IPS DF 4.7 (cell line): Measurements from ENCODE around the gene CASP5.
"Not testable (repeated sequence)": the region's sequence is repeated elsewhere in the genome, so short reads cannot be mapped to it uniquely, and the experiment has no call there.

ENCODE experiments used
- DNase-seq: peaks from one replicate; pipeline ENCODE4 v3.0.0-alpha.2; 2013; ENCODE audit warnings: low spot score; ENCODE audit errors: extremely low read depth

Gene CASP5

DNA sequence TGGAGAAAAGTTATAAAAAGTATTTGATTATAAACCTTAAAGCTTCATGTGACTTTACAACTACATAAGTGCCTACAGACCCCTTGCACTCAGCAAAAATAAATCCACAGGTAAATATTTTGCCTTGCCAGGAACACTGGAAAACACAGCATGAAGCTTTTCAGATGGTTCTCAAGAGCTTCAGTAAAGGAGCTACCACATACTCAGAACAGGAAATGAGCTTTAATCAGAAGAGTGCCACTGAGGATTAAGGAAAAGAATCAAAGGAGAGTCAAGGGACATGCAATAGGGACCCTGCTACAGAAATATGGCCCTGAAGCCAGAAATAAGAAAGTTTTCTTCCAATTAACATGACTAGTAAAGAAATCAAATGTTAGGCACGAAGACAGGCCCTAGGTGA lies 10.8 kb upstream of the CASP5 start:
- no peak for DNase-seq

DNA sequence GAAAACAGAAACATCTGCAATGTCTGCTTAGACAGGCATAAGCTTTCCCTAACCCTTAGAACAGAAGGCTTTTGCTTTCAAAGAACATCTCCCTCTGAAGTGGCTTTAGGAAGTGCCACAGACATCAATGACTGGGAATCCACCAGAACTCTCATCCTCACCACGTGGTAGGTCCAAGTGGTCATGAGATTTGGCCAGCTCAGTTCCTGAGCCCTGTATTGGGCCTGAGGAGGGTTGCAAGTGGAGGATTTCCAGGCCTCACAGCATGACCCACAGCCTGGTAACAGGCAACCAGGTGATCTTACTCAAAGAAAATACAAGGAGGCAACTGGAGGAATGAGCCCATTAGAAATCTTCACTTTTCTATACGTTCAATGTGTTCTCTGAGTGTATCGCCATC lies 10.4 kb upstream of the CASP5 start:
- no peak for DNase-seq

GRCh38 chr11:105032495-105032894 lies 9.5 kb upstream of the CASP5 start:
- DNase-seq, result no peak

GRCh38 chr11:105027678-105028077 lies 4.7 kb upstream of the CASP5 start:
- DNase-seq, result no peak

DNA sequence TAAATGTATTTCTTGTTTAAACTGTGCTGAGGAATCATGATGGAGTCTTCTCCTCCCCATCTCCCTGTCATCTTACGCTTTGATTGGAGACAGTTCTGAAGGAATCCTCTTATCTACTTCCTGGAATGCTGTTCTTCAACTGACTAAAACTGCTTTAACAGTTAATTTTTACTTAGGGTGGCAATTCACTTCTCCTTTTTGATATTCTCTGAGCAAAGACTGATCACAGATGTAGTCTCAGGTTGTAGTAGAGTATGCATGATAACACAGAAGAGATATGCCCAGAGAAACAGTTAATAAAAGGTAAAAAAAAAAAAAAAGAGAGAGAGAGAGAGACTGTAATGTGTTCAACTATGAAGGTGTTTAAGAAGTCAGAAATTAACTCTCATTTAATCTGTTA lies 1.4 kb upstream of the CASP5 start:
- DNase-seq, result no peak

GRCh38 chr11:105022527-105022926 lies 441 bp downstream of the CASP5 start:
- DNase-seq, result no peak

- no peak for DNase-seq
Observed at GRCh38 chr11:105007463-105007862, 15.5 kb downstream of the CASP5 start.

- no peak for DNase-seq
Observed at GRCh38 chr11:105005451-105005845, 17.5 kb downstream of the CASP5 start.

DNA sequence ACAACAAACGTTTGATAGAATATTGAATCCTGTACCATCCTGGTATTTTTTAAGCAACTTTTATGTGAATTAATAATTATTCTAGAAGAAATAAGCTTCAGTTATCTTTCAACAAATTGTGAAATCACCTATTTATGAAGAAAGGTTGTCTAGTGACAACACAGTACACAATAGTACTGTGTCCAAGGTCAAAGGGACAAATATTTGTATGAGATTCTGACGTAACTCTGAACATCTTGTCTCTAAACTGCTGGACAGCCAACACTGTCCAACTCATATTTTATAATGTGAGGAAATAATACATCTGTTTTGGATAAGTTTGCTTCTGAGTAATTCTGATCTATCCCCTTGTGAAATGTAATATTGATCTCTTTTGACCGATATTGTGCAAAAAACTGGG lies 18.9 kb downstream of the CASP5 start:
- no peak for DNase-seq

DNA sequence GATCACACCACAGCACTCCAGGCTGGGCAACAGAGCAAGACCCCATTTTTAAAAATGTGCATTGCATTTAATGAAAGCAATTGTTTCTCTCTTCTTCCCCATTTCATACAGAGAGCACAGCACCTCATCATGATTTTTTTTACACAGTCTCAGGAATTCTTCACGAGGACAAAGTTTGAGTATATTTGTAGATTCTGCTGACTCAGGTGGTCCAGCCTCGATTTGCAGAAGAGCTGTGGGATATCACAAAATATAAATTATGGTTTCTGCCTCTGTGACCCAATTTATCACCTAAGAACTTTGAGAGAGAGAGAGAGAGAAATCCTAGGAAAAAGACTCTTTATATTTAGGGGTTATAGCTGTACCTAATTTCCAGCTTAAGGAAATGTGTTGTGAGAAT lies 19.8 kb downstream of the CASP5 start:
- no peak for DNase-seq

DNA sequence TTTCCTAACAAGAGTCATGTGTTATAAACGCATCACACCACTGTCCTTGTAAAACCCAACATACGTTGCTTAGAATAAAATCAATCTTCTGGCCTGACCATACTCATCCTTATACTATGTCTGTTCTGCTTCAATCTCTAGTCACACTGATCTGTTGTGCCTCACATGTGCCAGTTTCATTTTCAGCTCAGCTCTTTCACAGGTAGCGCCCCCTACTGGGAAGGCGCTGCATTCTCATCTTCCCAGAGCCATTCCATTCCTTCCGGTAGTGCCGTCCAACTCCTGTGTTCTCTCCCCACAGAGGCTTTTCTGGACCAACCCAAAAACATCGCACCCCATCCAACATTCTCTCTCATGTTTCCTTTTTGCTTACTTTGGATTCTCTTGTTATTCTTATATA lies 22.2 kb downstream of the CASP5 start:
- no peak for DNase-seq

DNA sequence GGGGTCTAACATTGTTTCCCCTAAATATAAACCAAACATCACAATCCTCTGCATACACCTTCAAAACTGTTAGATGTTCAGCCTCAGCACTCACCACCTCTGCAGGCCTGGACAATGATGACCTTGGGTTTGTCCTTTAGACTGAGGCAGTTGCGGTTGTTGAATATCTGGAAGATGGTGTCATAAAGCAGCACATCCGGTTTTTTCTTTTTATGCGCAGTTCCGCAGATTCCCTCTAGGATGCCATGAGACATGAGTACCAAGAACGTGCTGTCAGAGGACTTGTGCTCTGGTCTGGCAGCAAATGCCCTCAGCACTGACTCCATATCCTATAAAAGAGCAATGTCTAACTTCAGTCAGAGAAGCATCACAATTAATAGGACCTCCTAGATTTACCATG lies 22.8 kb downstream of the CASP5 start:
- DNase-seq, result no peak

DNA sequence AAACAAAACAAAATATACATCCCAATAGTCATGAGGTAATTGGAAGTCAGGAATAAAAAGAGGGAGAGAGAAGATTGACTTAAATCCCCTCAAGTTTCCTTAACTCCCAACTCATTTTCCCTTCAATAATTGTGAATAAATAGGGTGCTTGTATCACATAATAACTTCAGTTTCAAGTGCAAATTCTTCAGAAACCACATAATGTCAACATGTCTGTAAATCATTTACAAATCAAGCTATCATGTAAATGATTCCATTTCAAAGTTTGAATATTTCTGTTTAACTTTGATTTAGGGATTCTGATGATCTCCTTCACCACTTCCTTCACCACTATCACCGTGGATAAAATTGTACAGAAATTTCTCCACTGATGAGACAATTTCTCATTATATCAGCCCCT lies 23.2 kb downstream of the CASP5 start:
- DNase-seq, result no peak

GRCh38 chr11:104997288-104997687 lies 25.7 kb downstream of the CASP5 start:
- no peak for DNase-seq

DNA sequence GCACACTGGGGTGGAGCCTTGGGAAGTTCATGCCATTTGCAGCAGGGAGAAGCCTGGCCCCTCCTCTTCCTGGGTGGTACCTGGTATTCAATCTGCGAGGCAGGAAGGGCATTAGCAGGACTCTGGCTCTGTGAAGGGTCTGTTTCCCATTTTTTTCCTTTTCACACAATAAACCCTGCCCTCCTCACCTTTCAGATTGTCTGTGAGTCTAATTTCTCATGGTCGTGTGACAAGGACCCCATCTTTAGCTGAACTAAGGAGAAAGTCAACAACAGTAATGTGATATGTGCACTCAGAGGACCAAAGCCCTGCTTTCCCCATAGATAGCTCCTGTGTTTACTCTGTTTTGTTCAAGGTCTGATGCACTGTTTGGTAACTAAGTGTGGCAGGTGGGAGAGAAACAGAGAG lies 28.0 kb downstream of the CASP5 start:
- DNase-seq, result no peak

DNA sequence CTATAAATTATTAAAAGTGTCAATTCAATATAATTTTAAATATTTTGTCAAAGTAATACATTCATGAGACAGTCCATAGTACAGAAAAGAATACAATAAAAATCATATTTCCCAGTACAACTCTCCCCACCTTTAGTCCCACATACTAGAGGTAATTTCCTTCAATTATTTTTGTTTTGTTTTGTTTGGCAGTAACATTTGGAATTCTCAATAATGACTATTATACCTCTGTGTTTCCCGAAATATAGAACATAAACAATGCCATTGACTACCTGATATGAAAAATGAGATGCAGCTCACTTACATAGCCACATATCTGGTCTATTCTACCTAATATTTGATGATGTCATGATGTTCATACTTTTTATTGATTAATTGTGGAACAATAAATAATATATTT lies 30.2 kb downstream of the CASP5 start:
- DNase-seq, result no peak

- DNase-seq, result no peak
Observed at GRCh38 chr11:104991994-104992393, 31.0 kb downstream of the CASP5 start.

GRCh38 chr11:104984808-104985207 lies 38.2 kb downstream of the CASP5 start:
- DNase-seq, result no peak

DNA sequence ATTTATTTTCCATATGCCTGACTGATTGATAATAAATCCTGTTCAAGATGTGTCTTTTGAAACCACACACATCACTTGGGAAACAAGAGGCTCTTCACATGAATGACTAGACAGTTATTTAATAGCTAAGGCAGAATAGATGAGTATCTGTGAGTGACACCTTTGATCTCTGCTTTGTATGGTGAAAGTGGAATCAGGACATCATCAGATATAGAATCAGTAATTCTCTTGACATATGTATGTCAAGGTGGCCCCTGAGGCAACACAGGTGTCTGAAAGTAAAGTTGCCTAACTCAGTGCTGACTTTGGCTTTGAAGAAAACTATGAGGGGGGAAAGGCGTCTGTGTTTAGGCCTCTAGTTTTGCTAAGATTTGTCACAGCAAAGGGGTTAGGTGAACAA lies 43.1 kb downstream of the CASP5 start:
- no peak for DNase-seq

DNA sequence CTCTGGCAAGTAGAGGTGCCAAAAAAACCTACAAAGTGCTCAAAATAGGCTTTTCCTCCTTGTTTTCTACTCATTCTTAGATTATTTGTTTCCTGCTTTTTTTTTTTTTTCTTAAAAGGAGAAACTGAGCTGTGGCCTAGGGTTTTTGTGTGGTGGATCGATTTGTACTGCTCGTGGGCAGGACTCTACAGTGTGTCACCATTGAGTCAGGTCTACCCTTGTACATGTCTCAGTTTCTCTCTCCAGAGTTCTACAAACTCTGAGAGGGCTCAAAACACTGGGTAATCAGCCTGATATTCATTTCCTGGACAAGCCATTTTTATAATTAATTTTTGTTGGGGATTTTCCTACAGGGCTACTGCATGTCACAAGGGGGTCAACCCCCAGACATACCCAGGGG lies 49.4 kb downstream of the CASP5 start:
- no peak for DNase-seq

DNA sequence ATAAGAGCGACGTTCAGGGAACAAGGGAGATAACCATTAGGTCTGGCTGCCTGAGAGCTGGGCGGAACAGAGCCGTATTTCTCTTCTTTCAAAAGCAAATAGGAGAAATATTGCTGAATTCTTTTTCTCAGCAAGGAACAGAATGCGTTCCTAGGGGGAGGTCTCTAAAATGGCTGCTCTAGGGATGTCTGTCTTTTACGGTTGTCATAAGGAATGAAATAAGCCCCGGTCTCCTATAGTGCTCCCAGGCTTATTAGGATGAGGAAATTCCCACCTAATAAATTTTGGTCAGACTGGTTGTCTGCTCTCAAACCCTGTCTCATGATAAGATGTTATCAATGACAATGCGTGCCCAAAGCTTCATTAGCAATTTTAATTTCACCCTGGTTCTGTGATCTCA lies 50.0 kb downstream of the CASP5 start:
- not testable (repeated sequence) for DNase-seq

- no peak for DNase-seq
Observed at GRCh38 chr11:104970756-104971155, 52.2 kb downstream of the CASP5 start.

DNA sequence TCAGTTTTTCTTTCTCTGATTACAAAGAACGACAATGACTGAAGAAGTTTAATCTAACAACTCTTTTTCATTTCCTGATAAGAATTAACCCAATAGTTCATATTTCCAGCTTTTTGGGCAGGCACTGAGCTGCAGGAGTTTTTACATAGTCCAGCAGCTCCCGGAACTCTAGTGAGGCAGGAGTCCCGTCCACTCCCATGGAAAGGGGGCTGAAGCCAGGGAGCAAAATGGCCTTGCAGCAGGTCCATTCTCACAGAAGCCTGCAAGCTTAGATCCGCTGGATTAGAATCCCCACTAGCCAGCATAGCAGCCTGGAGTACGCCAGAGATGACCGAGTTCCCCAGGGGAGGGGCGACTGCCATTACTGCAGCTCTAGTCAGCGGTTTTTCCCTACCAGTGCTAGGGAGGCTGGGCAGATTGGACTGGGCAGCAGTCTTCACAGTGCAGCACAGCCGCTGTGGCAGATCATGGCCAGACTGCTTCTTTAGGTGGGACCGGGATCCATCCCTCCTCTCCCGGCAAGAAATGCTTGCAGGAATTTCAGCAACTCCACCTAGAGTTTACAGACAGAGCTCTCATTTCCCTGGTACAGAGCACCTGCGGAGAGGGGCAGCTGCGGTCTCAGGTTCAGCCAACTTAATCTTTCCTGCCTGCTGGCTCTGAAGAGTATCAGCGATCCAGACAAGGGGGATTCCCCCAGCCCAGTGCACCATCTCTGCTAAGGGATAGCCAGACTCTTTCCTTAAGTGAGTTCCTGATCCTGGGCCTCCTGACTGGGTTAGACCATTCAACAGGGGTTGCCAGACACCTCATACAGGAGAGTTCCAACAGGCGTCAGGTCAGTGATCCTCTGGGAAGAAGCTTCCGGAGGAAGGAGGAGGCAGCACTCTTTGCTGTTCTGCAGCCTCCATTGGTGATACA lies 53.9 kb downstream of the CASP5 start:
- DNase-seq, result peak; percentile 7
